HepG2 (cell line): ENCODE results near the gene MAP4K3. TPM values are rescaled to one million over a fixed set of nuclear protein-coding genes. Genes with fewer than 3 reads are reported as not detected.

ENCODE experiments used
- ATAC-seq: fragments of 200-7000 bp; cut with Tn5 transposase; 3 replicates; pipeline ENCODE4 v1.9.1; 2020; ENCODE audit warnings: mild to moderate bottlenecking, moderate library complexity
- BruUV-seq: library from RNA; stranded (reverse); fragments of 400-500 nt; replicated peaks from 2 replicates; lab custom pipeline; 2021; lab: Mats Ljungman, UMichigan
- CTCF ChIA-PET: fragments of 300-600 bp; formaldehyde crosslinking; extraction: SDS; loops from one replicate; lab custom pipeline; 2021; ENCODE audit warnings: low total read pairs, inconsistent platforms, low intra/inter-chr PET ratio; lab: Yijun Ruan, JAX
- POLR2A ChIA-PET: fragments of 350-600 bp; sonication (Branson Sonifier 250); formaldehyde crosslinking; loops from one replicate; lab custom pipeline; 2020; ENCODE audit warnings: antibody characterized with exemption, inconsistent platforms; lab: Yijun Ruan, JAX
- DNase-seq: peaks from one replicate; pipeline ENCODE4 v3.0.0-alpha.2; 2015; ENCODE audit warnings: low spot score
- FAIRE-seq: peaks from 3 replicates; lab custom pipeline; 2011; peaks lifted over from hg19 to GRCh38; lab: Jason Lieb, UNC
- H2AFZ ChIP-seq: one replicate; pipeline ENCODE4 v1.6.1; 2011; ENCODE audit warnings: low read length, inconsistent platforms
- H3K27ac ChIP-seq: fragments of 300-600 bp; 3 replicates; pipeline ENCODE4 v1.8.0; 2011; ENCODE audit warnings: mixed run types, mild to moderate bottlenecking, mixed read lengths, low read length, inconsistent platforms; ENCODE audit not compliant: insufficient read depth; ENCODE audit errors: extremely low read length
- H3K27me3 ChIP-seq, 2 experiments: fragments of 200-600 bp in 1 of 2; 2 replicates in 1 of 2; 3 replicates in 1 of 2; pipeline versions ENCODE4 v1.6.0 to v1.8.0; 2011; ENCODE audit warnings: low read length in 2 of 2, mild to moderate bottlenecking in 2 of 2, moderate library complexity in 2 of 2, inconsistent platforms in 1 of 2; ENCODE audit not compliant: insufficient read depth in 2 of 2, control insufficient read depth in 1 of 2
- H3K36me3 ChIP-seq, 2 experiments: fragments of 200-600 bp in 1 of 2; replicated peaks in 1 of 2; 2 replicates in 1 of 2; 3 replicates in 1 of 2; pipeline versions ENCODE4 v1.5.1 to v1.8.0; 2011; ENCODE audit warnings: low read length in 2 of 2, inconsistent platforms in 1 of 2; ENCODE audit not compliant: insufficient read depth in 2 of 2, control insufficient read depth in 1 of 2
- H3K4me1 ChIP-seq: 2 replicates; pipeline ENCODE4 v1.5.1; 2012; ENCODE audit warnings: low read length, inconsistent platforms; ENCODE audit not compliant: insufficient read depth
- H3K4me2 ChIP-seq: 2 replicates; pipeline ENCODE4 v1.6.0; 2011; ENCODE audit warnings: low read depth, low read length, inconsistent platforms
- H3K4me3 ChIP-seq, 3 experiments: fragments of 200-600 bp in 1 of 3; sonication (generic), shearing (Covaris generic) in 1 of 3; replicated peaks in 1 of 3; 2 replicates each; pipeline ENCODE4 v1.5.1; 2011 to 2016; ENCODE audit warnings: low read length in 3 of 3, inconsistent platforms in 2 of 3, low read depth in 2 of 3, mild to moderate bottlenecking in 2 of 3, control low read depth in 1 of 3, mixed read lengths in 1 of 3; ENCODE audit not compliant: insufficient read depth in 1 of 3
- H3K79me2 ChIP-seq: one replicate; pipeline ENCODE4 v1.6.1; 2011; ENCODE audit warnings: low read length, inconsistent platforms; ENCODE audit not compliant: insufficient read depth
- H3K9ac ChIP-seq: 2 replicates; pipeline ENCODE4 v1.6.0; 2011; ENCODE audit warnings: mild to moderate bottlenecking, low read depth, low read length, inconsistent platforms; ENCODE audit not compliant: insufficient read depth
- H3K9me3 ChIP-seq: 2 replicates; pipeline ENCODE4 v1.5.1; 2012; ENCODE audit warnings: mild to moderate bottlenecking, low read length
- H4K20me1 ChIP-seq: 2 replicates; pipeline ENCODE4 v1.6.0; 2011; ENCODE audit warnings: inconsistent platforms, mild to moderate bottlenecking, low read length, moderate library complexity; ENCODE audit not compliant: insufficient read depth
- ASH2L ChIP-seq: fragments of 300-600, 200-600 bp; sonication (generic); IDR thresholded peaks from 2 replicates; pipeline ENCODE4 v1.7.0; 2017; ENCODE audit warnings: low read depth, mild to moderate bottlenecking, moderate library complexity, mixed read lengths, low read length; ENCODE audit not compliant: insufficient read length
- ATF7 ChIP-seq, 2 experiments: fragments of 450-650 bp in 1 of 2; sonication (generic) in 1 of 2; formaldehyde crosslinking in 1 of 2; IDR thresholded peaks; 2 replicates each; pipeline versions ENCODE4 v1.4.0 to v1.6.1; 2016 to 2020; ENCODE audit warnings: antibody characterized with exemption in 1 of 2, mild to moderate bottlenecking in 1 of 2, missing genetic modification reagents in 1 of 2
- CC2D1A ChIP-seq: sonication (generic); formaldehyde crosslinking; IDR thresholded peaks from 2 replicates; pipeline ENCODE4 v1.8.1; 2023; ENCODE audit warnings: mild to moderate bottlenecking, missing genetic modification reagents
- DR1 ChIP-seq: sonication (generic); formaldehyde crosslinking; IDR thresholded peaks from 2 replicates; pipeline ENCODE4 v1.8.0; 2021; ENCODE audit warnings: mild to moderate bottlenecking, missing genetic modification reagents, inconsistent platforms
- ELF4 ChIP-seq: sonication (generic); formaldehyde crosslinking; IDR thresholded peaks from 2 replicates; pipeline ENCODE4 v1.5.0; 2020; ENCODE audit warnings: missing genetic modification reagents, mild to moderate bottlenecking, moderate library complexity, borderline replicate concordance
- FOXP1 ChIP-seq, 2 experiments: fragments of 450-650 bp in 1 of 2; IDR thresholded peaks; 2 replicates each; pipeline ENCODE4 v1.6.1; 2017 to 2018; ENCODE audit warnings: antibody characterized with exemption in 1 of 2
- KLF6 ChIP-seq: IDR thresholded peaks from 2 replicates; pipeline ENCODE4 v1.8.0; 2016; ENCODE audit warnings: missing biosample characterization, missing genetic modification reagents
- MLLT10 ChIP-seq: sonication (generic); formaldehyde crosslinking; IDR thresholded peaks from 2 replicates; pipeline ENCODE4 v1.4.0; 2020; ENCODE audit warnings: missing genetic modification reagents
- RAD51 ChIP-seq: fragments of 450-650 bp; IDR thresholded peaks from 2 replicates; pipeline ENCODE4 v1.6.1; 2016; ENCODE audit warnings: borderline replicate concordance
- REPIN1 ChIP-seq: sonication (generic); formaldehyde crosslinking; IDR thresholded peaks from 2 replicates; pipeline ENCODE4 v1.8.0; 2022; ENCODE audit warnings: missing genetic modification reagents, low read depth, mild to moderate bottlenecking, borderline replicate concordance
- RNF2 ChIP-seq: fragments of 450-650 bp; conservative IDR thresholded peaks from 2 replicates; pipeline ENCODE4 v1.6.1; 2016; ENCODE audit warnings: low read depth
- RXRB ChIP-seq: IDR thresholded peaks from 2 replicates; pipeline ENCODE4 v1.6.1; 2016; ENCODE audit warnings: borderline replicate concordance, missing genetic modification reagents, missing compliant biosample characterization
- SAFB2 ChIP-seq: sonication (generic); formaldehyde crosslinking; IDR thresholded peaks from 2 replicates; pipeline ENCODE4 v1.5.1; 2020; ENCODE audit warnings: missing genetic modification reagents, low read depth, mild to moderate bottlenecking, borderline replicate concordance
- ZNF205 ChIP-seq: IDR thresholded peaks from 2 replicates; pipeline ENCODE4 v1.6.1; 2018; ENCODE audit warnings: missing biosample characterization, missing genetic modification reagents
- ZNF331 ChIP-seq: sonication (generic); formaldehyde crosslinking; IDR thresholded peaks from 2 replicates; pipeline ENCODE4 v1.4.0; 2020; ENCODE audit warnings: missing genetic modification reagents
- ZNF501 ChIP-seq: sonication (generic); formaldehyde crosslinking; IDR thresholded peaks from 2 replicates; pipeline ENCODE4 v1.5.1; 2020; ENCODE audit warnings: mild to moderate bottlenecking, moderate library complexity, missing genetic modification reagents
- ZNF83 ChIP-seq: sonication (generic); formaldehyde crosslinking; IDR thresholded peaks from 2 replicates; pipeline ENCODE4 v1.4.0; 2020; ENCODE audit warnings: missing genetic modification reagents, mild to moderate bottlenecking, borderline replicate concordance
- WGBS: methylation state at CpG from one replicate; pipeline ENCODE4 v1.1.6; 2017; ENCODE audit warnings: low lambda C conversion rate; 5-methylcytosine and 5-hydroxymethylcytosine counted together
- in situ Hi-C: cut with HindIII; loops from 2 replicates; pipeline ENCODE4 v1.10.0; 2017; ENCODE audit warnings: low pct_unique_long_range_greater_than_20kb; ENCODE audit not compliant: extremely low pct_ligation_motif_present
- intact Hi-C: fragments of 100-400 bp; cut with micrococcal nuclease; formaldehyde crosslinking; loops from one replicate; pipeline ENCODE4 v1.10.0; 2022; ENCODE audit not compliant: unreplicated experiment
- polyA plus RNA-seq, 8 experiments: library from polyadenylated mRNA; depleted of rRNA in 3 of 8; stranded (reverse) in 7 of 8; unstranded in 1 of 8; fragments of >200 nt; fragmentation: Illumina TruSeq in 4 of 8; extraction: Trizol in 4 of 8; gene quantifications; 2 replicates each; pipeline versions ENCODE4 v1.2.1 to v1.2.3, GENCODE V29; 2011 to 2016; ENCODE audit warnings: low read depth in 4 of 8, missing spikeins in 1 of 8, mixed read lengths in 1 of 8; ENCODE audit not compliant: insufficient read depth in 1 of 8
- total RNA-seq, 5 experiments: library from RNA; depleted of rRNA; stranded (reverse); fragments of >200 nt; fragmentation: Illumina TruSeq; extraction: Trizol; gene quantifications; 2 replicates each; pipeline ENCODE4 v1.2.3, GENCODE V29; 2016; ENCODE audit warnings: low read depth in 1 of 5
- TF ChIP-seq, protein P1 (sequence below): sonication (generic); formaldehyde crosslinking; conservative IDR thresholded peaks from 2 replicates; pipeline ENCODE4 v1.4.0; 2020; ENCODE audit warnings: missing genetic modification reagents
- TF ChIP-seq, protein P2 (sequence below): sonication (generic); formaldehyde crosslinking; IDR thresholded peaks from 2 replicates; pipeline ENCODE4 v1.4.0; 2020; ENCODE audit warnings: mild to moderate bottlenecking, low read depth, missing genetic modification reagents

MAP4K3 gene
- total and polyA plus RNA-seq, 2 of the 13 experiments (the other 11 are each of a cell fraction or from before 2014, with no cell fraction given) = 45.9 to 53.2 TPM

DNA sequence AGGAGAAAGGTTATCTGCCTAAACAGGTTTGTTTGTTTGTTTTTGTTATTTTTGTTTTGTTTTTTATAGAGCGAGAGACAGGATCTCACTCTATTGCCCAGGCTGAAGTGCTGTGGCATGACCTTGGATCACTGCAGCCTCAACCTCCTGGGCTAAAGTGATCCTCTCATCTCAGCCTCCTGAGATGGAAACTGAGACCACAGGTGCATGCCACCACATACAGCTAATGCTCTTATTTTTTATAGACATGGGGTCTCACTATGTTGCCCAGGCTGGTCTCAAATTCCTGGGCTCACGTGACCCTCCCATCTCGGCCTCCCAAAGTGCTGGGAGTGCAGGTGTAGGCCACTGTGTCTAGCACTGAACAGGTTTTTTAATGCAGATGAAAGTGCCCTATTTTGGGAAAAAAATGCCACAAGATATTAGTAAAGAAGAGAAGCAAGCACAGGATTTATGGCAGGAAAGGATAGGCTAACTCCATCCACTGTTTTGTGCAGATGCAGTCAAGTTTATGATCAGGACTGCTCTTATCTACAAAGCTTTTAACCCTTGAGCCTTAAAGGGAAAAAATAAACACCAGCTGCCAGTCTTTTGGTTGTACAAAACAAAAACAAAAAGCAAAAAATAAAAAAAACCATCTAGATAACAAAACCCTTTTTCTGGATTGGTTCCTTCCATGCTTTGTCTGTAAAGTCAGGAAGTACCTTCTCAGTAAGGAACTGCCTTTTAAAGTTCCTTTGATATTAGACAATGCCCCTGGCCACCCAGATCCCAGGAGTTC, 29.4 kb downstream of the MAP4K3 start (continued):
- TF ChIP-seq, protein P1, sequence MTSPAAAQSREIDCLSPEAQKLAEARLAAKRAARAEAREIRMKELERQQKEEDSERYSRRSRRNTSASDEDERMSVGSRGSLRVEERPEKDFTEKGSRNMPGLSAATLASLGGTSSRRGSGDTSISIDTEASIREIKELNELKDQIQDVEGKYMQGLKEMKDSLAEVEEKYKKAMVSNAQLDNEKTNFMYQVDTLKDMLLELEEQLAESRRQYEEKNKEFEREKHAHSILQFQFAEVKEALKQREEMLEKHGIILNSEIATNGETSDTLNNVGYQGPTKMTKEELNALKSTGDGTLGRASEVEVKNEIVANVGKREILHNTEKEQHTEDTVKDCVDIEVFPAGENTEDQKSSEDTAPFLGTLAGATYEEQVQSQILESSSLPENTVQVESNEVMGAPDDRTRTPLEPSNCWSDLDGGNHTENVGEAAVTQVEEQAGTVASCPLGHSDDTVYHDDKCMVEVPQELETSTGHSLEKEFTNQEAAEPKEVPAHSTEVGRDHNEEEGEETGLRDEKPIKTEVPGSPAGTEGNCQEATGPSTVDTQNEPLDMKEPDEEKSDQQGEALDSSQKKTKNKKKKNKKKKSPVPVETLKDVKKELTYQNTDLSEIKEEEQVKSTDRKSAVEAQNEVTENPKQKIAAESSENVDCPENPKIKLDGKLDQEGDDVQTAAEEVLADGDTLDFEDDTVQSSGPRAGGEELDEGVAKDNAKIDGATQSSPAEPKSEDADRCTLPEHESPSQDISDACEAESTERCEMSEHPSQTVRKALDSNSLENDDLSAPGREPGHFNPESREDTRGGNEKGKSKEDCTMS (CRISPR knock-in tag) = no peak
- TF ChIP-seq FOXP1 (IDR thresholded peaks at IDR 0.05) (no peak), FOXP1 (CRISPR knock-in tag; IDR thresholded peaks at IDR 0.05) (peak; percentile 42; the same call in 1 of the 2 replicates), CC2D1A (CRISPR knock-in tag) (no peak), MLLT10 (CRISPR knock-in tag) (no peak), ZNF501 (no peak), ZNF331 (CRISPR knock-in tag) (no peak), ASH2L (no peak), REPIN1 (CRISPR knock-in tag) (0 out of 2 replicates have a peak, but pooled peaks have one; percentile 21), SAFB2 (CRISPR knock-in tag) (no peak), RNF2 (no peak)

DNA sequence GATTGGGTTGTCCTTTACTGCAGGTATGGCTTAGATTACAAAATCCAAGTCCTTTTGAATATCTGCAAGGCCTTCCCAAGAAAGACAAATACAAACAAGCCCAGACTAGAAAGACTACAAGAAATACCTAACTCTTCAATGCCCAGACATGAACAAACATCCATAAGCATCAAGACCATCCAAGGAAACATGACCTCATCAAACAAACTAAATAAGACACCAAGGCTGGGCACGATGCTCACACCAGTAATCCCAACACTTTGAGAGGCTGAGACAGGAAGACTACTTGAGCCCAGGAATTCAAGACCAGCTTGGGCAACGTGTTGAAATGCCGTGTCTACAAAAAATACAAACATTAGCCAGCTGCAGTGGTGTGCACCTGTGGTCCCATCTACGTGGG, 31.7 kb downstream of the MAP4K3 start:
- peaks cover 82% of the 10 kb centered on the region for H3K4me1 ChIP-seq
- H3K9ac ChIP-seq = no peak overlapping the region
- BruUV-seq = no TSS peak
- no peak overlapping the region for H2AFZ ChIP-seq
- H3K27ac ChIP-seq = no peak overlapping the region
- CTCF ChIA-PET = no interaction called here
- no peak for ATAC-seq
- 93% methylated on average over 4 of the region's 4 CpGs for WGBS
- H3K4me2 ChIP-seq = no peak overlapping the region
- no peak overlapping the region for H3K4me3 ChIP-seq
- POLR2A ChIA-PET = no interaction called here
- intact Hi-C loops = no loop called here
- H3K27me3 ChIP-seq = no peaks in the 10 kb centered on the region
- H3K79me2 ChIP-seq = peaks cover 100% of the 10 kb centered on the region
- no peaks in the 10 kb centered on the region for H3K9me3 ChIP-seq
- TF ChIP-seq KLF6 (CRISPR knock-in tag) (no peak), ELF4 (no peak), RXRB (no peak), ATF7 (IDR thresholded peaks at IDR 0.05) (peak; percentile 75; the same call in 1 of the 2 replicates), ATF7 (CRISPR knock-in tag; IDR thresholded peaks at IDR 0.05) (no peak), DR1 (CRISPR knock-in tag) (no peak), ZNF83 (no peak), RAD51 (no peak), ZNF205 (CRISPR knock-in tag) (no peak)
- TF ChIP-seq, protein P2, sequence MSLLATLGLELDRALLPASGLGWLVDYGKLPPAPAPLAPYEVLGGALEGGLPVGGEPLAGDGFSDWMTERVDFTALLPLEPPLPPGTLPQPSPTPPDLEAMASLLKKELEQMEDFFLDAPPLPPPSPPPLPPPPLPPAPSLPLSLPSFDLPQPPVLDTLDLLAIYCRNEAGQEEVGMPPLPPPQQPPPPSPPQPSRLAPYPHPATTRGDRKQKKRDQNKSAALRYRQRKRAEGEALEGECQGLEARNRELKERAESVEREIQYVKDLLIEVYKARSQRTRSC (CRISPR knock-in tag) = no peak
- no peak for DNase-seq
- H3K36me3 ChIP-seq = peaks cover 2 to 9% of the 10 kb centered on the region in 2 experiments; a peak in 4 of 5 replicates
- H4K20me1 ChIP-seq = peaks cover 87% of the 10 kb centered on the region
- FAIRE-seq = no peak
- in situ Hi-C loops = no loop called here
